Cardiac muscle cell (in vitro differentiated cells and primary cell): ENCODE measurements around the gene ELFN2. TPM values are rescaled to one million over a fixed set of nuclear protein-coding genes. Genes with fewer than 3 reads are reported as not detected.

ENCODE experiments used
- DNase-seq, 2 donors: peaks; one replicate each; pipeline versions ENCODE4 v3.0.0 to v3.0.0-alpha.2; 2010 to 2017; ENCODE audit warnings: low read depth in 1 of 2, low spot score in 1 of 2
- H3K27ac ChIP-seq: fragments of 200-600 bp; sonication (generic); 2 replicates; pipeline ENCODE4 v1.5.1; 2016
- H3K27me3 ChIP-seq: fragments of 200-600 bp; sonication (generic); 2 replicates; pipeline ENCODE4 v1.6.0; 2016; ENCODE audit warnings: control low read depth
- H3K36me3 ChIP-seq: fragments of 200-600 bp; sonication (generic); 2 replicates; pipeline ENCODE4 v1.5.1; 2016; ENCODE audit warnings: control low read depth
- H3K4me1 ChIP-seq: fragments of 200-600 bp; sonication (generic); 2 replicates; pipeline ENCODE4 v1.8.1; 2017; ENCODE audit warnings: low read depth, mild to moderate bottlenecking, mixed run types
- H3K4me3 ChIP-seq: fragments of 200-600 bp; sonication (generic); 2 replicates; pipeline ENCODE4 v1.5.1; 2016; ENCODE audit warnings: mild to moderate bottlenecking
- H3K9me3 ChIP-seq: fragments of 200-600 bp; sonication (generic); 2 replicates; pipeline ENCODE4 v1.5.1; 2017; ENCODE audit warnings: low read depth, mild to moderate bottlenecking, control low read depth
- polyA plus RNA-seq: library from polyadenylated mRNA; unstranded; fragments of >200 nt; fragmentation: Nextera tagmentation; extraction: Ambion mirVana; gene quantifications from 2 replicates; pipeline ENCODE4 v1.2.1, GENCODE V29; 2016
- total RNA-seq: library from RNA; depleted of rRNA; stranded (reverse); fragments of >200 nt; gene quantifications from 2 replicates; pipeline ENCODE4 v1.2.3, GENCODE V29; 2016
- TF ChIP-seq, protein P1 (sequence below): IDR thresholded peaks from 2 replicates; pipeline ENCODE4 v1.5.1; 2012; ENCODE audit warnings: low read depth, mild to moderate bottlenecking, low read length

ELFN2 gene
- total and polyA plus RNA-seq, 2 experiments from 2014 or later, result 0.09 TPM; not detected in 1

GRCh38 chr22:37379085-37379484 is 48.2 kb downstream of the ELFN2 start:
- no peaks in the 10 kb centered on the region for H3K9me3 ChIP-seq
- no peak overlapping the region for H3K27ac ChIP-seq
- no peaks in the 10 kb centered on the region for H3K27me3 ChIP-seq
- no peaks in the 10 kb centered on the region for H3K36me3 ChIP-seq
- no peak overlapping the region for H3K4me3 ChIP-seq
- peaks cover 32% of the 10 kb centered on the region for H3K4me1 ChIP-seq
- DNase-seq, result peak in 1 of 2 donors; percentile 21
- TF ChIP-seq, protein P1, sequence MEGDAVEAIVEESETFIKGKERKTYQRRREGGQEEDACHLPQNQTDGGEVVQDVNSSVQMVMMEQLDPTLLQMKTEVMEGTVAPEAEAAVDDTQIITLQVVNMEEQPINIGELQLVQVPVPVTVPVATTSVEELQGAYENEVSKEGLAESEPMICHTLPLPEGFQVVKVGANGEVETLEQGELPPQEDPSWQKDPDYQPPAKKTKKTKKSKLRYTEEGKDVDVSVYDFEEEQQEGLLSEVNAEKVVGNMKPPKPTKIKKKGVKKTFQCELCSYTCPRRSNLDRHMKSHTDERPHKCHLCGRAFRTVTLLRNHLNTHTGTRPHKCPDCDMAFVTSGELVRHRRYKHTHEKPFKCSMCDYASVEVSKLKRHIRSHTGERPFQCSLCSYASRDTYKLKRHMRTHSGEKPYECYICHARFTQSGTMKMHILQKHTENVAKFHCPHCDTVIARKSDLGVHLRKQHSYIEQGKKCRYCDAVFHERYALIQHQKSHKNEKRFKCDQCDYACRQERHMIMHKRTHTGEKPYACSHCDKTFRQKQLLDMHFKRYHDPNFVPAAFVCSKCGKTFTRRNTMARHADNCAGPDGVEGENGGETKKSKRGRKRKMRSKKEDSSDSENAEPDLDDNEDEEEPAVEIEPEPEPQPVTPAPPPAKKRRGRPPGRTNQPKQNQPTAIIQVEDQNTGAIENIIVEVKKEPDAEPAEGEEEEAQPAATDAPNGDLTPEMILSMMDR, result no peak

GRCh38 chr22:37378642-37379058 is 48.6 kb downstream of the ELFN2 start:
- no peak overlapping the region for H3K4me3 ChIP-seq
- no peak overlapping the region for H3K27ac ChIP-seq
- TF ChIP-seq, protein P1, result no peak
- no peaks in the 10 kb centered on the region for H3K9me3 ChIP-seq
- H3K27me3 ChIP-seq, result no peaks in the 10 kb centered on the region
- H3K4me1 ChIP-seq, result peaks cover 32% of the 10 kb centered on the region
- no peaks in the 10 kb centered on the region for H3K36me3 ChIP-seq
- DNase-seq, result peak in 1 of 2 donors; percentile 66

DNA sequence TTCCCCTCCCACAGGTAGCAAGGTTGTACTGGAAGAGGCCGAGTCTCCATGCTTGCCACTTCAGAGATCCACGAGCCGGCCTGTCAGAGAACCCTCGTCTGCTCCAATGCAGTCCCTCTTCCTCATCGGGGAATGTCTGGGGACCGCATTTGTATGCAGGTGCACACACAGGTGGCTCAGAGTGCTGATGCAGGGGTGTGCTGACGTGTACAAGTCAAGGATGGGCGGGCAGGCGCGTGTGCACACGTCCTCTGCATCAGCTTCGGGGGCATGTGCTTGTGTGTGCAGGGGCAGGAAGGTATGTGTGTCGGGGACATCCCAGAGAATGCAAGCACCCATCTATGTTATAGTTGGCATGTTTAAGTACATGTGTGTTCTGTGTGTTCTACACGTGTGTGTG is 49.4 kb downstream of the ELFN2 start:
- Histone ChIP-seq H3K36me3 (no peaks in the 10 kb centered on the region), H3K4me1 (peaks cover 27% of the 10 kb centered on the region), H3K9me3 (no peaks in the 10 kb centered on the region), H3K27me3 (no peaks in the 10 kb centered on the region), H3K27ac (no peak overlapping the region), H3K4me3 (no peak overlapping the region)
- TF ChIP-seq, protein P1, result no peak
- DNase-seq, result no peak

- no peaks in the 10 kb centered on the region for H3K27me3 ChIP-seq
- DNase-seq, result no peak
- no peak overlapping the region for H3K27ac ChIP-seq
- H3K4me3 ChIP-seq, result no peak overlapping the region
- H3K9me3 ChIP-seq, result no peaks in the 10 kb centered on the region
- TF ChIP-seq, protein P1, result no peak
- no peaks in the 10 kb centered on the region for H3K36me3 ChIP-seq
- H3K4me1 ChIP-seq, result peaks cover 25% of the 10 kb centered on the region
Measured at GRCh38 chr22:37377138-37377537, 50.1 kb downstream of the ELFN2 start.

DNA sequence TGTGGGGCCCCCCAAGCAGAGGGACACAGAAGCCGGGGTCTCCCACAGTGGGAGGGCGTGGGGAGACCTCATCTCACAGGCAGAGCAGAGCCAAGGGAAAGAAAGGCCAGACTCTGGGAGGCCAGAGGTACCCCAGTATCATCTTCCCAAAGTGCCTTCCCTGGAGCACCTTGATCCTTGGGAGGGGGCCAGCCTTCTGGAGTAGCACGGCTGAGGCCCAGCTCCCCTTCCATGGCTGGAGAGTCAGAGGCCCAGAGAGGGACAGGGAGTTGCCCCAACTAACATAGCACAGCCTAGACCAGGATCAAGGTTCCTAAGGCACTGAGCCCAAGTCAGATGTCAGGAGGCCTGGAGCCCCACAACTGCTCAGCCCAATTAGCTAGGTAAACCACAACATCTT is 50.6 kb downstream of the ELFN2 start:
- no peaks in the 10 kb centered on the region for H3K36me3 ChIP-seq
- TF ChIP-seq, protein P1, result no peak
- no peak for DNase-seq

DNA sequence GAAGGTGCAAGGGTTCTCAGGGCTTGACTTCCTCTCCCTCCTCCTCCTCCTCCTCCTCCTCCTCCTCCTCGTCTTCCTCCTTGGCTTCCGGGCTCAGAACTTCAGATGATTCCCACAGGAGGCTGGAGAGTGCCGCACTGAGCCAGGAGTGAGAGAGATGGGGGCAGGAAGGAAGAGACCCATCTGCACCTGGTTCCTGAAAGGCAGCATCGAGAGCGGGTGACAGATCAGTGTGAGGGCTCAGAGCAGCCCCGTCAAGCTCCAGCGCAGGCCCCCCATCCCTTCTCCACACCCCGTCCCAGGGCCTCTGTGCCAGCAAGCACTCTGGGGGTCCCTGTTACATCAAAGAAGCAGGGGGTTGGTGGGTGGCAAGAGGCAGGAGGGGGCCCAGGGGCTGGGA is 51.5 kb downstream of the ELFN2 start:
- no peaks in the 10 kb centered on the region for H3K27me3 ChIP-seq
- peaks cover 25% of the 10 kb centered on the region for H3K4me1 ChIP-seq
- TF ChIP-seq, protein P1, result no peak

More for the DNA sequence above, 50.6 kb downstream of the ELFN2 start:
- Histone ChIP-seq H3K27ac (no peak overlapping the region), H3K27me3 (no peaks in the 10 kb centered on the region), H3K9me3 (no peaks in the 10 kb centered on the region), H3K4me3 (no peak overlapping the region), H3K4me1 (peaks cover 25% of the 10 kb centered on the region)

More for the DNA sequence above, 51.5 kb downstream of the ELFN2 start:
- DNase-seq, result no peak
- Histone ChIP-seq H3K4me3 (no peak overlapping the region), H3K27ac (no peak overlapping the region), H3K36me3 (no peaks in the 10 kb centered on the region), H3K9me3 (no peaks in the 10 kb centered on the region)
